Uterus (tissue), 4 donors: ENCODE measurements around the gene S100PBP. TPM values are rescaled to one million over a fixed set of nuclear protein-coding genes. Genes with fewer than 3 reads are reported as not detected.
"Not testable (repeated sequence)": the region's sequence is repeated elsewhere in the genome, so short reads cannot be mapped to it uniquely, and the experiment has no call there.

Source experiments
- DNase-seq, 2 donors: peaks; one replicate each; pipeline ENCODE4 v3.0.0-alpha.2; 2019 to 2020
- H3K27ac ChIP-seq, 2 donors: fragments of 200-600 bp; sonication (generic); 1 replicate in 1 of 2; 2 replicates in 1 of 2; pipeline ENCODE4 v1.5.1; 2016 to 2018
- H3K27me3 ChIP-seq, 2 donors: fragments of 200-600 bp; sonication (generic); one replicate each; pipeline ENCODE4 v1.5.1; 2018 to 2019; ENCODE audit warnings: control low read depth in 1 of 2
- H3K36me3 ChIP-seq, 2 donors: fragments of 200-600 bp; sonication (generic); one replicate each; pipeline ENCODE4 v1.5.1; 2019; ENCODE audit warnings: control low read depth in 1 of 2
- H3K4me1 ChIP-seq, 2 donors: fragments of 200-600 bp; sonication (generic); one replicate each; pipeline ENCODE4 v1.5.1; 2018 to 2019; ENCODE audit warnings: control low read depth in 1 of 2
- H3K4me3 ChIP-seq, 2 donors: fragments of 200-600 bp; sonication (generic); 1 replicate in 1 of 2; 2 replicates in 1 of 2; pipeline ENCODE4 v1.5.1; 2018 to 2019; ENCODE audit warnings: mild to moderate bottlenecking in 1 of 2
- H3K9me3 ChIP-seq, 2 donors: fragments of 200-600 bp; sonication (generic); one replicate each; pipeline ENCODE4 v1.5.1; 2019; ENCODE audit warnings: control low read depth in 1 of 2
- POLR2A ChIP-seq, 2 donors: fragments of 450-650 bp; IDR thresholded peaks; one replicate each; pipeline ENCODE4 v1.6.1; 2016; ENCODE audit warnings: antibody characterized with exemption in 2 of 2, mild to moderate bottlenecking in 1 of 2, moderate library complexity in 1 of 2
- intact Hi-C: fragments of 100-400 bp; cut with DNase I; formaldehyde crosslinking; loops from one replicate; pipeline ENCODE4 v1.15.1; 2023; ENCODE audit warnings: low total_unique reads
- total RNA-seq, 4 donors: library from RNA; depleted of rRNA in 3 of 4; stranded (reverse); fragments of >200 nt in 3 of 4; gene quantifications; one replicate each; pipeline versions ENCODE4 v1.1.0 to v1.2.4, GENCODE V29; 2014 to 2023
- TF ChIP-seq, protein P1 (sequence below), 4 experiments: fragments of 200-600 bp in 2 of 4; fragments of 450-650 bp in 2 of 4; sonication (generic) in 2 of 4; IDR thresholded peaks; one replicate each; pipeline ENCODE4 v1.5.1; 2016 to 2019; ENCODE audit warnings: antibody characterized with exemption in 4 of 4, mild to moderate bottlenecking in 2 of 4, moderate library complexity in 1 of 4
- donor health status: DM: yes; HTN: yes; CAD: no.

The S100PBP gene
- total RNA-seq, 4 donors from 2014 or later, result 50.2 to 168 (median 76.4) TPM

DNA sequence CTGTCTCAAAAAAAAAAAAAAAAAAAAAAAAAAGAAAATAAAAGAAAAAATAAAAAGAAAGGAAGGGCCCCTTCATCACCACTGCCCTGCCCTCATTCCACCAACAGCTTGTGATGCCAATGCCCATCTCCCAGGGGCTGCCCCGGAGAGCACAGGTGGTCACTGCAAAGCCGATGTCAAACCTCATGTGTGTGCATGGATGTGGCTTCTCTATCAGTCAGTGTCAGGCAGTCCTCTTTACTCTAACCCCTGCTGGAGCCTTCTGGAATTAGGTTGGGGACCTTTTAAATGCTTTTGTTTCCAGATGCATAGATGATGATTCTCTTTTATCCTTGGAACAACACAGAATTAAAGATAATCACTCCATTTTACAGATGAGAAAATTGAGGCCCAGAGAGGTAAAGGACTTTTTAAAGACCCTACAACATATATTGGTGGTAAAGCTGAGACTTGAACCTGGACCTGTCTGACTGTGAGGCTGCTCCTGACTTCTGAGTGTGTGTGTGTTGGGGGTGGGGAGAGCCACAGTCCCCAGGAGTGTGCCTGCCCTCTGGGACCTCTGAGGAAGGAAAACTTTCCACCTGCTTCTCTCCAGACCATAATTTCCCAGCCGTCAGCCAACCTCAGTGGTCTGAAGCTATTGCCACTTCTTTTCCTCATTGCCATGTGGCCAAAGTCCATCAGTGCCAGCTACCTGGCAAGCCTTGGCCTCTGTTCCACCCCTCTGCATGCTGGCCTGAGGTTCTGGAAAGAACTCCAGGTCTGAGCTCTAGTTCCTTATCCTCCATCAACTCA is 86.7 kb downstream of the S100PBP start:
- H3K9me3 ChIP-seq, result no peaks in the 10 kb centered on the region
- H3K36me3 ChIP-seq, result no peaks in the 10 kb centered on the region
- H3K27ac ChIP-seq, result no peak overlapping the region
- intact Hi-C loops, result no loop called here
- DNase-seq, result no peak
- H3K27me3 ChIP-seq, result no peaks in the 10 kb centered on the region
- peaks cover 0 to 6% of the 10 kb centered on the region in 2 donors for H3K4me1 ChIP-seq
- no peak overlapping the region for H3K4me3 ChIP-seq
- TF ChIP-seq POLR2A (IDR thresholded peaks at IDR 0.05), result no peak
- TF ChIP-seq, protein P1, sequence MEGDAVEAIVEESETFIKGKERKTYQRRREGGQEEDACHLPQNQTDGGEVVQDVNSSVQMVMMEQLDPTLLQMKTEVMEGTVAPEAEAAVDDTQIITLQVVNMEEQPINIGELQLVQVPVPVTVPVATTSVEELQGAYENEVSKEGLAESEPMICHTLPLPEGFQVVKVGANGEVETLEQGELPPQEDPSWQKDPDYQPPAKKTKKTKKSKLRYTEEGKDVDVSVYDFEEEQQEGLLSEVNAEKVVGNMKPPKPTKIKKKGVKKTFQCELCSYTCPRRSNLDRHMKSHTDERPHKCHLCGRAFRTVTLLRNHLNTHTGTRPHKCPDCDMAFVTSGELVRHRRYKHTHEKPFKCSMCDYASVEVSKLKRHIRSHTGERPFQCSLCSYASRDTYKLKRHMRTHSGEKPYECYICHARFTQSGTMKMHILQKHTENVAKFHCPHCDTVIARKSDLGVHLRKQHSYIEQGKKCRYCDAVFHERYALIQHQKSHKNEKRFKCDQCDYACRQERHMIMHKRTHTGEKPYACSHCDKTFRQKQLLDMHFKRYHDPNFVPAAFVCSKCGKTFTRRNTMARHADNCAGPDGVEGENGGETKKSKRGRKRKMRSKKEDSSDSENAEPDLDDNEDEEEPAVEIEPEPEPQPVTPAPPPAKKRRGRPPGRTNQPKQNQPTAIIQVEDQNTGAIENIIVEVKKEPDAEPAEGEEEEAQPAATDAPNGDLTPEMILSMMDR (IDR thresholded peaks at IDR 0.05), result no peak

DNA sequence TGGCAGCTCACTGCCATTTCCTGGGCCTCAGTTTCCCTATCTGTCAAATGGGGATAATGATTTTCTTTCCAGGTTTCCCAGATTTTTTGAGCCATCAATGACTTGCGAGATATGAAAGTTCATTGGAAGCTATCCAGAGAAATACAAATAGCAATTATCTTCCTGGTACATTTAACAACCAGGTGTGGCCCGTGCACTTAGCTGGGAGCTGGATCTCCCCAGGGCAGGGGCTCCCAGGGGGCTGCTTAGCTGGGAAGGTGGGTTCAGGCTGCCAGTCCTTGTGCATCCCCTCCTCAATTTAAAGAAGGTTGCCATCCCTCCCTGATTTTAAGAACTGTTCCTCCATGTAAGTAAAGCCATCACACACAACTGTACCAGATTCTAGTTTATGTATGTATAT is 87.3 kb downstream of the S100PBP start:
- Histone ChIP-seq H3K27ac (no peak overlapping the region), H3K4me1 (peaks cover 0 to 6% of the 10 kb centered on the region in 2 donors), H3K36me3 (no peaks in the 10 kb centered on the region), H3K9me3 (no peaks in the 10 kb centered on the region), H3K4me3 (no peak overlapping the region), H3K27me3 (no peaks in the 10 kb centered on the region)
- intact Hi-C loops, result no loop called here
- no peak for DNase-seq
- TF ChIP-seq, protein P1 (IDR thresholded peaks at IDR 0.05), result no peak
- TF ChIP-seq POLR2A (IDR thresholded peaks at IDR 0.05), result no peak

DNA sequence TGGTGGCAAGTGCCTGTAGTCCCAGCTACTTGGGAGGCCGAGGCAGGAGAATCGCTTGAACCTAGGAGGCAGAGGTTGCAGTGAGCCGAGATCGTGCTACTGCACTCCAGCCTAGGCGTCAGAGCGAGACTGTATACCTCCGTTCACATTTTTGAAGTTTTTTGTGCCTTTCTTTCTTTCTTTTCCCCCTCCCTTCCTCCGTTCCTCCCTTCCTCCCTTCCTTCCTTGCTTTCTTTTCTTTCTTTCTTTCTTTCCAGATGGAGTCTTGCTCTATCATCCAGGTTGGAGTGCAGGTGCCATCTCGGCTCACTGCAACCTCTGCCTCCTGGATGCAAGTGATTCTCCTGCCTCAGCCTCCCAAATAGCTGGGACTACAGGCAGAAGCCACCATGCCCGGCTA is 88.1 kb downstream of the S100PBP start:
- DNase-seq, H3K9me3 ChIP-seq, H3K27ac ChIP-seq, H3K4me3 ChIP-seq, H3K4me1 ChIP-seq, intact Hi-C loops, H3K36me3 ChIP-seq, H3K27me3 ChIP-seq: not testable (repeated sequence)

DNA sequence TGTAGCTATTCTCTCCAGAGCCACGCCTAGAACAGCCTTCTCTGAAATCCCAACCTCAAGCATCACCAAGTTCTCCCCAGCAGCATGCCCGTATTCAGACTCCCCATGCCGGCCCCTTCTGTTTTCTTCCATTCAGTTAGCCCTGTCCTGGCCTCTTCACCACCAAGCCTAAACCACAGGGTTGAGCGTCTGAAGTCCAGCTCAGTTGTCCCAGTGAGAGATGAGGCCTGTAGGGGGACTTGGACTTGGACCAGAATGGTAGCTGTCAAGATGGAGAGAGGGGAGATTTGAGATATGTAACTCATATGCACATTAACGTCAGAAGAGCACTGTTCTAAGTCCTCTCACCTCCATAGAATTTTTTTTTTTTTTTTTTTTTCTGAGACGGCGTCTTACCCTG is 89.2 kb downstream of the S100PBP start:
- intact Hi-C loops, result no loop called here
- Histone ChIP-seq H3K4me3 (no peak overlapping the region), H3K27me3 (no peaks in the 10 kb centered on the region), H3K4me1 (no peaks in the 10 kb centered on the region), H3K36me3 (no peaks in the 10 kb centered on the region), H3K9me3 (no peaks in the 10 kb centered on the region), H3K27ac (no peak overlapping the region)
- TF ChIP-seq, protein P1 (IDR thresholded peaks at IDR 0.05), result no peak
- no peak for TF ChIP-seq POLR2A (IDR thresholded peaks at IDR 0.05)
- DNase-seq, result no peak

GRCh38 chr1:32907435-32907834 is 90.0 kb downstream of the S100PBP start:
- no peak for DNase-seq
- H3K27me3 ChIP-seq, result no peaks in the 10 kb centered on the region
- no peak overlapping the region for H3K27ac ChIP-seq
- H3K4me1 ChIP-seq, result no peaks in the 10 kb centered on the region
- H3K9me3 ChIP-seq, result no peaks in the 10 kb centered on the region
- intact Hi-C loops, result no loop called here
- H3K36me3 ChIP-seq, result no peaks in the 10 kb centered on the region
- no peak overlapping the region for H3K4me3 ChIP-seq
- TF ChIP-seq, protein P1 (IDR thresholded peaks at IDR 0.05), result no peak
- no peak for TF ChIP-seq POLR2A (IDR thresholded peaks at IDR 0.05)

Other genes starting within 250 kb of the S100PBP start
- 10 to 100 TPM in 2 of 4 donors, 1 to 10 TPM in 2; 2.6 to 37.2 (median 13.9) TPM for gene ZBTB8OS, start 167.1 kb upstream of the S100PBP start, total RNA-seq
- 100 to 1,000 TPM in 3 of 4 donors, 10 to 100 TPM in 1; 76.1 to 258 (median 193) TPM for gene RBBP4, start 166.4 kb upstream of the S100PBP start, total RNA-seq
- 10 to 100 TPM in 3 of 4 donors, 1 to 10 TPM in 1; 4.7 to 61.0 (median 18.1) TPM for gene SYNC, start 114.9 kb upstream of the S100PBP start, total RNA-seq
- gene YARS1, start 295 bp upstream of the S100PBP start, total RNA-seq, result 10 to 100 TPM; 15.9 to 67.7 (median 30.4) TPM
- gene FNDC5, start 53.3 kb downstream of the S100PBP start, total RNA-seq, result 10 to 100 TPM in 1 of 4 donors, 1 to 10 TPM in 2, not detected in 1; 1.2 to 71.1 (median 3.7) TPM
- under 1 TPM in 2 of 4 donors, not detected in 2; 0.76 to 0.79 TPM for gene HPCA, start 68.8 kb downstream of the S100PBP start, total RNA-seq
- 10 to 100 TPM; 18.4 to 57.4 (median 34.8) TPM for gene TMEM54, start 83.7 kb downstream of the S100PBP start, total RNA-seq
- gene RNF19B, start 147.2 kb downstream of the S100PBP start, total RNA-seq, result 10 to 100 TPM; 13.2 to 23.4 (median 17.4) TPM
- gene AK2, start 219.2 kb downstream of the S100PBP start, total RNA-seq, result 100 to 1,000 TPM in 2 of 4 donors, 10 to 100 TPM in 2; 47.6 to 126 (median 89.2) TPM